VCaP (cell line): Measurements from ENCODE around the gene SETD5.

Experiments used
- H3K27ac ChIP-seq: fragments of 450-650 bp; 2 replicates; pipeline ENCODE4 v1.5.1; 2017
- TF ChIP-seq, protein P1 (sequence below): fragments of 450-650 bp; conservative IDR thresholded peaks from 2 replicates; pipeline ENCODE4 v1.5.1; 2017; ENCODE audit warnings: mild to moderate bottlenecking, moderate library complexity

SETD5 gene

DNA sequence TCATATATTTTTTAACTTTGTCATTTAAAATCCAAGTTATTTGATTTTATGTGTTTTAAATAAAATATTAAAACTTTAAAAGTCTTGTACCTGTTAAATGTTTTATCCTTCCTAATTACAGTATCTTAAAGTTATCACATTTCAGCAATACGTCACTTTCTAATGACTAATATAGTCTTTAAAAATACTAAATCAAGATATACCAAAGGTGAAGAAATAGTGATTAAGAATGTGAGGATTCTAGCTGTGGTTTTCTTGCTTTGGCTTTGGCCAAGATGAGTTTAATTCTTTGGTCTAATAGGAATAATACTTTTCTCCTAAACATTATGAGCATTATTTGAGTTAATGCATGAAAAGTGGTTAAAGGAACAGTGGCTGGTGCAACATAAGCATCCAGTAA is 13.9 kb downstream of the SETD5 start:
- H3K27ac ChIP-seq, result no peak overlapping the region
- TF ChIP-seq, protein P1, sequence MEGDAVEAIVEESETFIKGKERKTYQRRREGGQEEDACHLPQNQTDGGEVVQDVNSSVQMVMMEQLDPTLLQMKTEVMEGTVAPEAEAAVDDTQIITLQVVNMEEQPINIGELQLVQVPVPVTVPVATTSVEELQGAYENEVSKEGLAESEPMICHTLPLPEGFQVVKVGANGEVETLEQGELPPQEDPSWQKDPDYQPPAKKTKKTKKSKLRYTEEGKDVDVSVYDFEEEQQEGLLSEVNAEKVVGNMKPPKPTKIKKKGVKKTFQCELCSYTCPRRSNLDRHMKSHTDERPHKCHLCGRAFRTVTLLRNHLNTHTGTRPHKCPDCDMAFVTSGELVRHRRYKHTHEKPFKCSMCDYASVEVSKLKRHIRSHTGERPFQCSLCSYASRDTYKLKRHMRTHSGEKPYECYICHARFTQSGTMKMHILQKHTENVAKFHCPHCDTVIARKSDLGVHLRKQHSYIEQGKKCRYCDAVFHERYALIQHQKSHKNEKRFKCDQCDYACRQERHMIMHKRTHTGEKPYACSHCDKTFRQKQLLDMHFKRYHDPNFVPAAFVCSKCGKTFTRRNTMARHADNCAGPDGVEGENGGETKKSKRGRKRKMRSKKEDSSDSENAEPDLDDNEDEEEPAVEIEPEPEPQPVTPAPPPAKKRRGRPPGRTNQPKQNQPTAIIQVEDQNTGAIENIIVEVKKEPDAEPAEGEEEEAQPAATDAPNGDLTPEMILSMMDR, result no peak

- TF ChIP-seq, protein P1, result no peak
Measured at GRCh38 chr3:9412293-9412692, 14.9 kb downstream of the SETD5 start.

DNA sequence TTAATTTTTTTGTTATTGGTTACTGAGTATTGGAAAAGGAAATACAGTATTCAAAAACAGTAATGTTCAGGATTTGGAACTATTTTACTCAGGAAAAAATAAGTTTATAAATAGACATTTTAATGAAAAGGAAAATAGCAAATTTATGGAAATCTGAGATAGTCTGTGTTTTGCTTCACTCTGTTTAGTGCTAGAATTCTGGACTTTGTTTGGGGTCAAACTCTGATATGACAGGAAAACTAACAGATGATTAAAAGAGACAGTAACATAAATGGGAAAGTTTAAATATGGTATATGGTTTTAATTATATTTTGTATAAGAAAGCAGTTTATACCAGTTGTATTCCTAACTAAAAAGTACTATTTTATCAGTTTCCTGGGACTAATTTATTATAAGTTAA is 17.4 kb downstream of the SETD5 start:
- no peak overlapping the region for H3K27ac ChIP-seq
- TF ChIP-seq, protein P1, result no peak

More at GRCh38 chr3:9412293-9412692, 14.9 kb downstream of the SETD5 start:
- no peak overlapping the region for H3K27ac ChIP-seq

DNA sequence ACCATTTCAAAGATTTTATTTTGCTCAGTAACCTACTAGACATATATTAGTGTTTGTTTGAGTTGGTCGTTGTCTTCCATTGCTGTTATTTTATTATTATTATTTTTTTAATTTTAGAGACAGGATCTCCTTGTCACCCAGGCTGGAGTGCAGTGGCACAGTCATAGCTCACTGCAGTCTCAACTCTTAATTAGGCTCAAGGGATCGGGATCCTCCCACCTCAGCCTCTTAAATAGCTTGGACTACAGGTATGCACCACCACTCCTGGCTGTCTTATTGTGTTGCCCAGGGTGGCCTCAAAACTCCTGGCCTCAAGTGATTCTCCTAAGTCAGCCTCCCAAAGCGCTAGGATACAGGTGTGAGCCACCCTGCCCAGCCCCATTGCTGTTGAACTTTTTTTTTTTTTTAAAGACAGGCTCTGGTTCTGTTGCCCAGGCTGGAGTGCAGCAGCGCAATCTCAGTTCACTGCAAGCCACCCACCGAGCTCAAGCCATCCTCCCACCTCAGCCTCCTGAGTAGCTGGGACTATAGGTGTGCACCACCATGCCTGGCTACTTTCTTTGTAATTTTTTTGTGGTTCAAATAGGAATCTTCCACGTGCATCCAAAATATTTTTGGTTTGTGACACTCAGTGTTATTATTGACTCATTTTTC is 18.2 kb downstream of the SETD5 start:
- TF ChIP-seq, protein P1, result no peak
- no peak overlapping the region for H3K27ac ChIP-seq

DNA sequence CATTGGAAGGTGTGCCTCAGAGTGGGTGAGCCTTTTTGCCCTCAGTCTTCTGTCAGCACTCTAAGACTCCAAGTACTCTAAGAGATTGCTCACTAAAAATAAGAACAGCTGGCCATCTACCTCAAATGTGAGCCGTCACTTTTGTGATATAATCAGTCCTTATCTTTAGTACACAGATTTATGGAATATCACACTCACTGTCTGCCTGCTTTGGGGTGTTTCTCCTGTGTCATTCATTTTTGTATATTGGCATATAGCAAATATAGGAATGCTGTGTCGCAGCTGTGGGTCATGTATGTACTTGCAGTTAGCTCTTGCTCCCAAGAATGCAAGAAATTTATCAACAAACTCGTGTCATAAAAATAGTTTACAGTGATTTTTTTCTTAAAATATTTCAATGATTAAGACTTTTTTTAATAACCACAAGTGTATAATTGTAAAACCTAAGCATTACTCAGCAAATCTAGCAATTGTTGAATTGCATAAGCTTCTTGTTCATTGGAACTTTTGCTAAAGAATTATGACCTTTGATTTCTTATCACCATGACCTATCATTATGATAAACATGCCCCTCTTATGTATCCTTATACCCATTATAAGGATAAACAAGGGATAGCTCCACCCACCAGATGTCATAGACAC is 18.8 kb downstream of the SETD5 start:
- TF ChIP-seq, protein P1, result no peak
- no peak overlapping the region for H3K27ac ChIP-seq

DNA sequence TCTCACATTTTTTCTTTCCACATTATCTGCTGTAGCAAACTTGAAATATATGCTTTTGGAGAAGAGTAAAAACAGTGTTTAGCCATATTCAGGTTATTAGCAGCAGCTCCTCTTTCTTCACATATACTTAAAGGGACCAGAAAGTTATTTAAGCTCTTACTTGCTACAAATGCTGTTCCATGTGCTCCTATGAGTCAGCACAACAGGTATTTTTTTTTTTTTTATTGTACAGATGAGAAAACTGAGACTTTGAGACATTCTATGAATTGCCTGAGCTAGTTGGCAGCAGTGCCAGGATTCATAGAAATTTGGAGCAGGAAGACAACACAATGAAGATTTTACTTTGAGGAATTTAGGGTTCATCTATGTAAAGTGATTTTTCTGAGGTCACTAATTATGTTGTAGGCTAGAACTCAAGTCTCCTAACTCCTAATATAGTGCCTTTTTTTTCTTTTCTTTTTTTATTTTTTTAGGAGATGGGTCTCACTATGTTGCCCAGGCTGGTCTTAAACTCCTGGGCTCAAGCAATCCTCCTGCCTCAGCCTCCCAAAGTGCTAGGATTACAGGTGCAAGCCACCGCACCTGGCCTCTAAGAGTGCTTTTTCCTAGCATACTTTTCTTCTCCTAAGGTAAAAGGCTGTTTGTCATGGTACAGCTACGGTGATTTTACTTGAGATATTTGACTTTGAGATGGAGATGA is 23.6 kb downstream of the SETD5 start:
- H3K27ac ChIP-seq, result peak overlapping the region; percentile 84
- TF ChIP-seq, protein P1, result no peak

DNA sequence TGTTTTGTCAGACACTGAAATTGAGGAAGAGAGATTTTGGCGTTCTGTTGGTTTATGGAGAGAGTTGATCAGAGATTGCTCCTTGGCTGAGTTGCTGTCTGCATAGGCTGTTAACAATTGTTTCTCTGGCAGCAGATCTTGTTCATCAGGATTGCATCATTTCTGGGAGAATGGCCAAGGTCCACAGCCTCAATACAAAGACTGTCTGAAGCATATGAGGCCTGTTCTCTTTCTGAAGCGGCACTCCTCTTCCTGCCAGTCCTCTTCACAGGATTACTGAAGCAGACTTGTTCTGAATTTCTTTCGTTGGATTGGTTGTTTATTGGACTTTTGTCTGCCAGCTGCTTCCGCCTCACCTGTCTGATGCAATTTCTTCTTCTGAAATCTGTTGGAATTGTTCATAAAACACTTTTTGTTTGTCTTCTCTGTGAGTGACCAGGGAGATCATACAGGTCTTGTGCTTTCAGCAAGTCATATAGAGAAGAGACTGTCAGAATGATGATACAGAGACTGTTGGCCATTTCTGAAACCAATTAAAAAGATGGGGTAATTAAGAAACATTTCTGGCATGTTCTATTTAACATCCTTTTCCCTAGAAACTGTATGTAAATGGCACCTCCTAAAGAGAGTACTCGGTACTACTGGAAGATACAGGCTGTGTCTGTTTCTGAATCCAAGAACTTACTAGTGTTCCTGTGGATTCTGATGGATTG is 25.5 kb downstream of the SETD5 start:
- TF ChIP-seq, protein P1, result peak; percentile 66
- H3K27ac ChIP-seq, result peak overlapping the region; percentile 84
